GM06990 (cell line): ENCODE measurements around the gene RSPO4.

Source experiments
- DNase-seq: peaks from one replicate; pipeline ENCODE4 v3.0.0-alpha.2; 2011; ENCODE audit not compliant: insufficient read length; ENCODE audit errors: extremely low read depth
- H3K27me3 ChIP-seq: replicated peaks from 2 replicates; pipeline ENCODE4 v1.6.0; 2011; ENCODE audit warnings: low read length; ENCODE audit not compliant: control insufficient read depth, insufficient read depth
- H3K36me3 ChIP-seq: 2 replicates; pipeline ENCODE4 v1.5.1; 2011; ENCODE audit warnings: low read length; ENCODE audit not compliant: control insufficient read depth, insufficient read depth
- H3K4me3 ChIP-seq: replicated peaks from 2 replicates; pipeline ENCODE4 v1.5.1; 2011; ENCODE audit warnings: low read depth, mild to moderate bottlenecking, control low read depth, low read length
- CTCF ChIP-seq: IDR thresholded peaks from 2 replicates; pipeline ENCODE4 v1.5.1; 2011; ENCODE audit warnings: low read length, control low read depth, mild to moderate bottlenecking, inconsistent platforms; ENCODE audit not compliant: insufficient read depth, poor library complexity, severe bottlenecking

RSPO4 gene

GRCh38 chr20:939606-940005, 62.5 kb downstream of the RSPO4 start:
- no peak for DNase-seq
- no peak for TF ChIP-seq CTCF
- Histone ChIP-seq H3K36me3 (no peaks in the 10 kb centered on the region), H3K4me3 (no peak overlapping the region), H3K27me3 (no peaks in the 10 kb centered on the region; the same call in 1 of the 2 replicates)

- H3K27me3 ChIP-seq: no peaks in the 10 kb centered on the region
- H3K36me3 ChIP-seq: no peaks in the 10 kb centered on the region
- no peak overlapping the region for H3K4me3 ChIP-seq
- TF ChIP-seq CTCF: no peak
- no peak for DNase-seq
Observed at GRCh38 chr20:934186-934840, 67.8 kb downstream of the RSPO4 start.

GRCh38 chr20:933029-933428, 69.1 kb downstream of the RSPO4 start:
- TF ChIP-seq CTCF: no peak

GRCh38 chr20:931401-931800, 70.7 kb downstream of the RSPO4 start:
- no peaks in the 10 kb centered on the region; the same call in 1 of the 2 replicates for H3K27me3 ChIP-seq
- H3K36me3 ChIP-seq: no peaks in the 10 kb centered on the region
- TF ChIP-seq CTCF: no peak
- DNase-seq: no peak
- no peak overlapping the region for H3K4me3 ChIP-seq

More at GRCh38 chr20:933029-933428, 69.1 kb downstream of the RSPO4 start:
- Histone ChIP-seq H3K4me3 (no peak overlapping the region), H3K36me3 (no peaks in the 10 kb centered on the region), H3K27me3 (no peaks in the 10 kb centered on the region; the same call in 1 of the 2 replicates)
- no peak for DNase-seq

- no peak overlapping the region for H3K4me3 ChIP-seq
- no peak for DNase-seq
- TF ChIP-seq CTCF: no peak
- no peaks in the 10 kb centered on the region; the same call in none of the 2 replicates for H3K27me3 ChIP-seq
- H3K36me3 ChIP-seq: no peaks in the 10 kb centered on the region
Observed at GRCh38 chr20:926670-927069, 75.4 kb downstream of the RSPO4 start.

GRCh38 chr20:925516-925915, 76.6 kb downstream of the RSPO4 start:
- DNase-seq: no peak
- H3K4me3 ChIP-seq: no peak overlapping the region
- H3K36me3 ChIP-seq: no peaks in the 10 kb centered on the region
- no peaks in the 10 kb centered on the region; the same call in none of the 2 replicates for H3K27me3 ChIP-seq
- no peak for TF ChIP-seq CTCF
